HepG2 (cell line): Measurements from ENCODE around the gene VGF. TPM values are rescaled to one million over a fixed set of nuclear protein-coding genes. Genes with fewer than 3 reads are reported as not detected.
A peak's percentile ranks its signal among the peaks of the same experiment; 100 is the strongest.

Experiments used
- ISL2 ChIP-seq: sonication (generic); formaldehyde crosslinking; IDR thresholded peaks from 2 replicates; pipeline ENCODE4 v1.5.0; 2020; ENCODE audit warnings: missing genetic modification reagents
- ZBTB42 ChIP-seq: sonication (generic); formaldehyde crosslinking; IDR thresholded peaks from 2 replicates; pipeline ENCODE4 v1.5.0; 2020; ENCODE audit warnings: mild to moderate bottlenecking, missing genetic modification reagents
- ZSCAN12 ChIP-seq: sonication (generic); formaldehyde crosslinking; IDR thresholded peaks from 2 replicates; pipeline ENCODE4 v1.9.0; 2021; ENCODE audit warnings: mild to moderate bottlenecking, missing genetic modification reagents
- polyA plus RNA-seq, 8 experiments: library from polyadenylated mRNA; depleted of rRNA in 3 of 8; stranded (reverse) in 7 of 8; unstranded in 1 of 8; fragments of >200 nt; fragmentation: Illumina TruSeq in 4 of 8; extraction: Trizol in 4 of 8; gene quantifications; 2 replicates each; pipeline versions ENCODE4 v1.2.1 to v1.2.3, GENCODE V29; 2011 to 2016; ENCODE audit warnings: low read depth in 4 of 8, missing spikeins in 1 of 8, mixed read lengths in 1 of 8; ENCODE audit not compliant: insufficient read depth in 1 of 8
- total RNA-seq, 5 experiments: library from RNA; depleted of rRNA; stranded (reverse); fragments of >200 nt; fragmentation: Illumina TruSeq; extraction: Trizol; gene quantifications; 2 replicates each; pipeline ENCODE4 v1.2.3, GENCODE V29; 2016; ENCODE audit warnings: low read depth in 1 of 5
- TF ChIP-seq, protein P1 (sequence below): sonication (generic); formaldehyde crosslinking; conservative IDR thresholded peaks from 2 replicates; pipeline ENCODE4 v1.8.0; 2022; ENCODE audit warnings: missing genetic modification reagents
- TF ChIP-seq, protein P2 (sequence below): sonication (generic); formaldehyde crosslinking; IDR thresholded peaks from 2 replicates; pipeline ENCODE4 v1.5.0; 2020; ENCODE audit warnings: mild to moderate bottlenecking, missing genetic modification reagents, moderate library complexity
- TF ChIP-seq, protein P3 (sequence below): IDR thresholded peaks from 2 replicates; pipeline ENCODE4 v1.6.1; 2016; ENCODE audit warnings: missing compliant biosample characterization, missing genetic modification reagents, borderline replicate concordance
- TF ChIP-seq, protein P4 (sequence below): fragments of 450-650 bp; IDR thresholded peaks from 2 replicates; pipeline ENCODE4 v1.6.1; 2016
- TF ChIP-seq, protein P5 (sequence below): sonication (generic); formaldehyde crosslinking; IDR thresholded peaks from 2 replicates; pipeline ENCODE4 v1.4.0; 2020; ENCODE audit warnings: missing genetic modification reagents
- TF ChIP-seq, protein P6 (sequence below): sonication (generic); formaldehyde crosslinking; IDR thresholded peaks from 2 replicates; pipeline ENCODE4 v1.4.0; 2020; ENCODE audit warnings: mild to moderate bottlenecking, missing genetic modification reagents
- TF ChIP-seq, protein P7 (sequence below): IDR thresholded peaks from 2 replicates; pipeline ENCODE4 v1.6.1; 2016; ENCODE audit warnings: mild to moderate bottlenecking
- TF ChIP-seq, protein P8 (sequence below): sonication (generic); IDR thresholded peaks from 2 replicates; pipeline ENCODE4 v1.6.1; 2016; ENCODE audit warnings: low read depth, borderline replicate concordance

The VGF gene
- total and polyA plus RNA-seq, 2 of the 13 experiments (the other 11 are each of a cell fraction or from before 2014, with no cell fraction given): 0.12 to 0.46 TPM

DNA sequence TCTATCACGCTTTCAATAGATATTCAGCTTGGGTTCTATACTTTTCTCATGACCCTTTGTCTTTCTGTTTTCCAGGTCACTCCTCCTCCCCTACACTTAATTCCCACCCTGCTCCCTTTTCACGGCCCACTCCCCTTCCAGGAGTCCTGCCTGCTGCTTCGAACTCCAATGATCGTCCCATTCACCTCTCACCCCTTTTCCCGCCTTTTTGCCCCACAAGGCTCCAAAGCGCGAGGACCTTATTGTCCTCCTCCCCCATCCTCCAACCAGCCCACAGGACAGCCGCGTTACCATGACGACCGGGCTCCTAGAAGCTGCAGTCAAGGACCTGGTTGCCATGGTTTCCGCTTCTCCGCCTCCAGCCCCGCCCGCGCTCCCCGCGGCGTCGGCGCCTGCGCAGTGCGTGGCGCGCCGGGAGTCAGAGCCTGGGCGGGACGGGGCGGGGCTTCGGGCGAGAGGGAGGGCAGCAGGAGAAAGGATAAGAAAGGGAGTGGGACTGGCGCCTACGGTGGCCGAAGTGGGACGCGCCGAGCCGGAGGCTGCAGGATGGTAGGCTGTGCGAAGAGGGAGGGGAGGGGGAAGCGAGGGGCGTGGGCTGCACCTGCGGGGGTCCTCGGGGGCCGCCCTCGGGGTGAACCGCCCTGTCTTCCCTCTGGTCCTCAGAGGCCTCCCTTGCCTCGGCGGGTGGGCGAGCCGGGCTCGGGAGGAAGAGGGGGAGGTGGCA is 11.2 kb downstream of the VGF start, which contains the start of gene AP1S1 (continued):
- TF ChIP-seq, protein P1, sequence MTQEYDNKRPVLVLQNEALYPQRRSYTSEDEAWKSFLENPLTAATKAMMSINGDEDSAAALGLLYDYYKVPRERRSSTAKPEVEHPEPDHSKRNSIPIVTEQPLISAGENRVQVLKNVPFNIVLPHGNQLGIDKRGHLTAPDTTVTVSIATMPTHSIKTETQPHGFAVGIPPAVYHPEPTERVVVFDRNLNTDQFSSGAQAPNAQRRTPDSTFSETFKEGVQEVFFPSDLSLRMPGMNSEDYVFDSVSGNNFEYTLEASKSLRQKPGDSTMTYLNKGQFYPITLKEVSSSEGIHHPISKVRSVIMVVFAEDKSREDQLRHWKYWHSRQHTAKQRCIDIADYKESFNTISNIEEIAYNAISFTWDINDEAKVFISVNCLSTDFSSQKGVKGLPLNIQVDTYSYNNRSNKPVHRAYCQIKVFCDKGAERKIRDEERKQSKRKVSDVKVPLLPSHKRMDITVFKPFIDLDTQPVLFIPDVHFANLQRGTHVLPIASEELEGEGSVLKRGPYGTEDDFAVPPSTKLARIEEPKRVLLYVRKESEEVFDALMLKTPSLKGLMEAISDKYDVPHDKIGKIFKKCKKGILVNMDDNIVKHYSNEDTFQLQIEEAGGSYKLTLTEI (CRISPR knock-in tag): no peak
- TF ChIP-seq ZSCAN12 (CRISPR knock-in tag): no peak
- TF ChIP-seq, protein P2, sequence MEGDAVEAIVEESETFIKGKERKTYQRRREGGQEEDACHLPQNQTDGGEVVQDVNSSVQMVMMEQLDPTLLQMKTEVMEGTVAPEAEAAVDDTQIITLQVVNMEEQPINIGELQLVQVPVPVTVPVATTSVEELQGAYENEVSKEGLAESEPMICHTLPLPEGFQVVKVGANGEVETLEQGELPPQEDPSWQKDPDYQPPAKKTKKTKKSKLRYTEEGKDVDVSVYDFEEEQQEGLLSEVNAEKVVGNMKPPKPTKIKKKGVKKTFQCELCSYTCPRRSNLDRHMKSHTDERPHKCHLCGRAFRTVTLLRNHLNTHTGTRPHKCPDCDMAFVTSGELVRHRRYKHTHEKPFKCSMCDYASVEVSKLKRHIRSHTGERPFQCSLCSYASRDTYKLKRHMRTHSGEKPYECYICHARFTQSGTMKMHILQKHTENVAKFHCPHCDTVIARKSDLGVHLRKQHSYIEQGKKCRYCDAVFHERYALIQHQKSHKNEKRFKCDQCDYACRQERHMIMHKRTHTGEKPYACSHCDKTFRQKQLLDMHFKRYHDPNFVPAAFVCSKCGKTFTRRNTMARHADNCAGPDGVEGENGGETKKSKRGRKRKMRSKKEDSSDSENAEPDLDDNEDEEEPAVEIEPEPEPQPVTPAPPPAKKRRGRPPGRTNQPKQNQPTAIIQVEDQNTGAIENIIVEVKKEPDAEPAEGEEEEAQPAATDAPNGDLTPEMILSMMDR (CRISPR knock-in tag): 0 out of 2 replicates have a peak, but pooled peaks have one; percentile 4
- TF ChIP-seq, protein P3, sequence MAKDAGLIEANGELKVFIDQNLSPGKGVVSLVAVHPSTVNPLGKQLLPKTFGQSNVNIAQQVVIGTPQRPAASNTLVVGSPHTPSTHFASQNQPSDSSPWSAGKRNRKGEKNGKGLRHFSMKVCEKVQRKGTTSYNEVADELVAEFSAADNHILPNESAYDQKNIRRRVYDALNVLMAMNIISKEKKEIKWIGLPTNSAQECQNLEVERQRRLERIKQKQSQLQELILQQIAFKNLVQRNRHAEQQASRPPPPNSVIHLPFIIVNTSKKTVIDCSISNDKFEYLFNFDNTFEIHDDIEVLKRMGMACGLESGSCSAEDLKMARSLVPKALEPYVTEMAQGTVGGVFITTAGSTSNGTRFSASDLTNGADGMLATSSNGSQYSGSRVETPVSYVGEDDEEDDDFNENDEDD (CRISPR knock-in tag): peak; percentile 76; the same call in 1 of the 2 replicates
- 0 out of 2 replicates have a peak, but pooled peaks have one; percentile 21 for TF ChIP-seq ISL2
- TF ChIP-seq, protein P4, sequence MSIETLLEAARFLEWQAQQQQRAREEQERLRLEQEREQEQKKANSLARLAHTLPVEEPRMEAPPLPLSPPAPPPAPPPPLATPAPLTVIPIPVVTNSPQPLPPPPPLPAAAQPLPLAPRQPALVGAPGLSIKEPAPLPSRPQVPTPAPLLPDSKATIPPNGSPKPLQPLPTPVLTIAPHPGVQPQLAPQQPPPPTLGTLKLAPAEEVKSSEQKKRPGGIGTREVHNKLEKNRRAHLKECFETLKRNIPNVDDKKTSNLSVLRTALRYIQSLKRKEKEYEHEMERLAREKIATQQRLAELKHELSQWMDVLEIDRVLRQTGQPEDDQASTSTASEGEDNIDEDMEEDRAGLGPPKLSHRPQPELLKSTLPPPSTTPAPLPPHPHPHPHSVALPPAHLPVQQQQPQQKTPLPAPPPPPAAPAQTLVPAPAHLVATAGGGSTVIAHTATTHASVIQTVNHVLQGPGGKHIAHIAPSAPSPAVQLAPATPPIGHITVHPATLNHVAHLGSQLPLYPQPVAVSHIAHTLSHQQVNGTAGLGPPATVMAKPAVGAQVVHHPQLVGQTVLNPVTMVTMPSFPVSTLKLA: no peak
- TF ChIP-seq ZBTB42: no peak
- TF ChIP-seq, protein P5, sequence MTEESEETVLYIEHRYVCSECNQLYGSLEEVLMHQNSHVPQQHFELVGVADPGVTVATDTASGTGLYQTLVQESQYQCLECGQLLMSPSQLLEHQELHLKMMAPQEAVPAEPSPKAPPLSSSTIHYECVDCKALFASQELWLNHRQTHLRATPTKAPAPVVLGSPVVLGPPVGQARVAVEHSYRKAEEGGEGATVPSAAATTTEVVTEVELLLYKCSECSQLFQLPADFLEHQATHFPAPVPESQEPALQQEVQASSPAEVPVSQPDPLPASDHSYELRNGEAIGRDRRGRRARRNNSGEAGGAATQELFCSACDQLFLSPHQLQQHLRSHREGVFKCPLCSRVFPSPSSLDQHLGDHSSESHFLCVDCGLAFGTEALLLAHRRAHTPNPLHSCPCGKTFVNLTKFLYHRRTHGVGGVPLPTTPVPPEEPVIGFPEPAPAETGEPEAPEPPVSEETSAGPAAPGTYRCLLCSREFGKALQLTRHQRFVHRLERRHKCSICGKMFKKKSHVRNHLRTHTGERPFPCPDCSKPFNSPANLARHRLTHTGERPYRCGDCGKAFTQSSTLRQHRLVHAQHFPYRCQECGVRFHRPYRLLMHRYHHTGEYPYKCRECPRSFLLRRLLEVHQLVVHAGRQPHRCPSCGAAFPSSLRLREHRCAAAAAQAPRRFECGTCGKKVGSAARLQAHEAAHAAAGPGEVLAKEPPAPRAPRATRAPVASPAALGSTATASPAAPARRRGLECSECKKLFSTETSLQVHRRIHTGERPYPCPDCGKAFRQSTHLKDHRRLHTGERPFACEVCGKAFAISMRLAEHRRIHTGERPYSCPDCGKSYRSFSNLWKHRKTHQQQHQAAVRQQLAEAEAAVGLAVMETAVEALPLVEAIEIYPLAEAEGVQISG (CRISPR knock-in tag): peak; percentile 55; the same call in 1 of the 2 replicates
- TF ChIP-seq, protein P6, sequence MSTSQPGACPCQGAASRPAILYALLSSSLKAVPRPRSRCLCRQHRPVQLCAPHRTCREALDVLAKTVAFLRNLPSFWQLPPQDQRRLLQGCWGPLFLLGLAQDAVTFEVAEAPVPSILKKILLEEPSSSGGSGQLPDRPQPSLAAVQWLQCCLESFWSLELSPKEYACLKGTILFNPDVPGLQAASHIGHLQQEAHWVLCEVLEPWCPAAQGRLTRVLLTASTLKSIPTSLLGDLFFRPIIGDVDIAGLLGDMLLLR: no peak
- TF ChIP-seq, protein P7, sequence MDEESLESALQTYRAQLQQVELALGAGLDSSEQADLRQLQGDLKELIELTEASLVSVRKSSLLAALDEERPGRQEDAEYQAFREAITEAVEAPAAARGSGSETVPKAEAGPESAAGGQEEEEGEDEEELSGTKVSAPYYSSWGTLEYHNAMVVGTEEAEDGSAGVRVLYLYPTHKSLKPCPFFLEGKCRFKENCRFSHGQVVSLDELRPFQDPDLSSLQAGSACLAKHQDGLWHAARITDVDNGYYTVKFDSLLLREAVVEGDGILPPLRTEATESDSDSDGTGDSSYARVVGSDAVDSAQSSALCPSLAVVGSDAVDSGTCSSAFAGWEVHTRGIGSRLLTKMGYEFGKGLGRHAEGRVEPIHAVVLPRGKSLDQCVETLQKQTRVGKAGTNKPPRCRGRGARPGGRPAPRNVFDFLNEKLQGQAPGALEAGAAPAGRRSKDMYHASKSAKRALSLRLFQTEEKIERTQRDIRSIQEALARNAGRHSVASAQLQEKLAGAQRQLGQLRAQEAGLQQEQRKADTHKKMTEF (CRISPR knock-in tag): peak; percentile 30; the same call in 1 of the 2 replicates
- TF ChIP-seq, protein P8, sequence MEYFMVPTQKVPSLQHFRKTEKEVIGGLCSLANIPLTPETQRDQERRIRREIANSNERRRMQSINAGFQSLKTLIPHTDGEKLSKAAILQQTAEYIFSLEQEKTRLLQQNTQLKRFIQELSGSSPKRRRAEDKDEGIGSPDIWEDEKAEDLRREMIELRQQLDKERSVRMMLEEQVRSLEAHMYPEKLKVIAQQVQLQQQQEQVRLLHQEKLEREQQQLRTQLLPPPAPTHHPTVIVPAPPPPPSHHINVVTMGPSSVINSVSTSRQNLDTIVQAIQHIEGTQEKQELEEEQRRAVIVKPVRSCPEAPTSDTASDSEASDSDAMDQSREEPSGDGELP: peak; percentile 14; the same call in 1 of the 2 replicates
